HG03469 (cell line): ENCODE measurements around the gene ZNF281.
"Not testable (repeated sequence)": the region's sequence is repeated elsewhere in the genome, so short reads cannot be mapped to it uniquely, and the experiment has no call there.

Experiments
- ATAC-seq: cut with Tn5 transposase; IDR thresholded peaks from one replicate; pipeline ENCODE4 v1.9.1; 2021; ENCODE audit warnings: mild to moderate bottlenecking, moderate library complexity, moderate number of reproducible peaks; ENCODE audit not compliant: unreplicated experiment

The ZNF281 gene

DNA sequence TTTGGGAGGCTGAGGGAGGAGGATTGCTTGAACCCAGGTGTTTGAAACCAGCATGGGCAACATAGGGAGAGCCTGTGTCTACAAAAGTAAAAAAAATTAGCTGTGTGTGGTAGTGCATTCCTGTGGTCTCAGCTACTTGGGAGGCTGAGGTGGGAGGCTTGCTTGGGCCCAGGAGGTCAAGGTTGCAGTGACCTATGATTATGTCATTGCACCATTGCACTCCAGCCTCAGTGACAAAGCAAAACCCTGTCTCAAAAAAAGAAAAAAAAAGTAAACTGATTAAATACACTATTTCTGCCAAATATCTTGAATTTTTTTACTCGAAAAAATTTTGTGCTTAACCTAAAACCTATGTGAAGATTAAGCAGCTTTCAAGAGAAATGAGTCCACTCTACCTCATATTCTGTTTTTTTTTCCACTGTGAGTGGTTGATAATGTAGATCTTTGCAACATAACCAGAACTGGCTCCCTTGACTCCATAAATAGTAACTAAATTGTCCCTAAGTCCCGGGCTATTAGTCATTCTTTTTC lies 19.4 kb upstream of the ZNF281 start:
- ATAC-seq = no peak

DNA sequence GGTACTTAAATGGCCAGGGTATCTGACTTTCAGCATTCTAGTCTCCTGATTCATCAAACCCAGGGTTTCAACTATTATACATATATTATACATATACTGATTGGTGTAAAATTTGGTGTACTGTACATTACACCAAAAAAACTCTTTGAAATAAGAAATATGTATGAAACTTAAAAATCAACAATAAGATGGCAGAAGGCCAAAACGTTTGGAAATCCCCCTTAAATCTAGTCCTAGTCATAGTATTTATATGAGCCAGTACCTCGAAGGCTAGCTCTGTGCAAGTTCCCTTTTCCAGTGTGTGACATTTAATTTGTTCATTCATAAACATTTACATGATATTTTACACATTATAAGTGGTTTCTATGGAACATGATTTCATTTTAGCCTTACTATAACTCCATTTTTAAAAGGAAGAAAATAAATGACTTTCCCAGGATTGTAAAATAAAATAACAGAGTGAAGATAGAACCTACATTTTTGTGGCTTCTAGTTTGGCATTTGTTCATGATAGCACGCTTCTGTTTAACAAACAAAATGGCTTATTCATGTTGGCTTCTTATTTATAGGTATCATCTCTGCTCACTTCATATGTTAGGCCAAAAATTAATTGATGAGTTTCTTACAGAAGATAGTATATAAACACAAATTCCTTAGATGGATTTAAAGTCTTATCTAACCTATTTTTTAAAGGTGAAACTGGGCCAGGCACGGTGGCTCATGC lies 18.8 kb upstream of the ZNF281 start:
- no peak for ATAC-seq

GRCh38 chr1:200427744-200428143 lies 17.9 kb upstream of the ZNF281 start:
- ATAC-seq = no peak

DNA sequence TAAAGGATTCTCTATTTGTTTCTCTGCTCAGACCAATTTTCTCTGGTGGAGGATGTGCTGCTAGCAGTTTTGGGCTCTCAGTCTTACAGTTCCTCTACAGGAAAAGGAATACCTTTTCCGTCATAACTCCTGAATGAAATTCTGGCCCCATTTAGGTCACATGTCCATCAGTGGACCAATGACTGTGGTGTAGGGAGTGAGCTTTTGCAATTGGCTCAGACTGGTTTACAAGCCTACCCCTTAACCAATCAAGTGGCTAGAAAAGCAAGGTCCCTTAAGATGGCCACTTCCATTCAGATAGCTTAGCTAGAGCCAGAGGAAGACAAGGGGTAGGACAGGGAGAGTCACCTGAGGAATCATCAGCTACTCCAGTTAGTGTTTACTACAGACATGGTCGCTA lies 16.4 kb upstream of the ZNF281 start:
- no peak for ATAC-seq

DNA sequence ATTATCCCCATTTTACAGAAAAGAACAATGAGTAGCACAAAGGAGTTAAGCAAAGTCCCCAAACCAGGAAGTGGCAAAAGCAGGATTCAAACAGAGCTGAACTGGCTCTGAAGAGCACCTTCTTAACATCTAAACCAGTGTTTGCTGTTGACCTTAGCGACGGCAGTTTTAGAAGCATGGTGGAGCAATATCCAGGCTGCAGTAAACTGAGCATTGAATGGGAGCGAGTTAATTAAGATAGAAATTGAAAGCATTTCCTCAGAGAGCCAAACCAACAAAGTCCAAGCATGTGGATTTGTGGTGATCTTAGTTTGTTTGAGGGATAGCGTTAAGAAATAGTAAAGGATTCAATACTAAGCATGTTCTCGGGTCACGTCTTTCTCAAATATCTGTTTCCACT lies 13.4 kb upstream of the ZNF281 start:
- no peak for ATAC-seq

- no peak for ATAC-seq
These were observed 12.4 kb upstream of the ZNF281 start for GRCh38 chr1:200422211-200422610.

GRCh38 chr1:200415789-200416593 lies 6.2 kb upstream of the ZNF281 start:
- peak; percentile 73 for ATAC-seq

DNA sequence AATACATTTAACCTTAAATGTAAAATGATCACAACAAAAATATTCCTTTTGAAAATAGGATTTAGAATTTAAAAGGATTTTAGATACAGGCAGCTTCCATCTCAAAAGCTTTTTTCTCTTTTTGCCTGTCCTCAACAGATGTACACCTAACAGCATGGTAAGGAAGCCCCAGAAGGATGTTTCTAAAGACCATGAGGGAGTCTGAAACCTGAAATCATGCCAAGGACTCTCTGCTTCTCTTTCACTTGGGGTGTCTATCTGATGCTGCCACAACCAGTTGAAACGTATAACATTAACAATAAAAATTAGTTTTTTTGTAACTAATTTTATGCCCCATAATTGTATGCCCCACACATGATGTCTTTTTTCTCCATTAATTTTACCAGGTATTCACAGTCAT lies 5.4 kb upstream of the ZNF281 start:
- ATAC-seq = peak; percentile 28

DNA sequence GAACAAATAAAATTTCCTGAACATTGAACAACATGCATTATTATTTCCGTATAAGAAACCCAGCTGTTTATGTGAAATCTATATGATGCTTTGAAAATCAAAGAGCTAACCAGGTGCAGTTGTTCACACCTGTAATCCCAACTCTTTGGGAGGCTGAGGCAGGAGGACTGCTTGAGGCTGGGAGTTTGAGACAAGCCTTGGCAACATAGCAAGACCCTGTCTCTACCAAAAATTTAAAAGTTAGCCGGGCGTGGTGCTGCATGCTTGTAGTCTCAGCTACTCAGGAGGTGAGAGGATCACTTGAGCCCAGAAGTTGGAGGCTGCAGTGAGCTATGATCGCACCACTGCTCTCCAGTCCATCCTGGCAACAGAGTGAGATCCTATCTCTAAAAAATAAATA lies 4.8 kb upstream of the ZNF281 start:
- no peak for ATAC-seq

DNA sequence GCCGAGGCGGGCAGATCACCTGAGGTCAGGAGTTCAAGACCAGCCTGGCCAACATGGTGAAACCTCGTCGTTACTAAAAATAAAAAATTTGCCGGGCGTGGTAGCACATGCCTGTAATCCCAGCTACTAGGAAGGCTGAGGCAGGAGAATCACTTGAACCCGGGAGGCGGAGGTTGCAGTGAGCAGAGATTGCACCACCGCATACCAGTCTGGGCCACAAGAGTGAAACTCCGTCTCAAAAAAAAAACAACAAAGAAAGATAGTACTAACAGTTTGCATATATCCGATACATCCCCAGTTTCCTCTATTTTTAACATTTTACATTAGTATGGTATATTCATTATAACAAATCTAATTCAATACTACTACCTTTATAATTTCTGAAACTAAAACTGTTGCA lies 3.9 kb upstream of the ZNF281 start:
- not testable (repeated sequence) for ATAC-seq

DNA sequence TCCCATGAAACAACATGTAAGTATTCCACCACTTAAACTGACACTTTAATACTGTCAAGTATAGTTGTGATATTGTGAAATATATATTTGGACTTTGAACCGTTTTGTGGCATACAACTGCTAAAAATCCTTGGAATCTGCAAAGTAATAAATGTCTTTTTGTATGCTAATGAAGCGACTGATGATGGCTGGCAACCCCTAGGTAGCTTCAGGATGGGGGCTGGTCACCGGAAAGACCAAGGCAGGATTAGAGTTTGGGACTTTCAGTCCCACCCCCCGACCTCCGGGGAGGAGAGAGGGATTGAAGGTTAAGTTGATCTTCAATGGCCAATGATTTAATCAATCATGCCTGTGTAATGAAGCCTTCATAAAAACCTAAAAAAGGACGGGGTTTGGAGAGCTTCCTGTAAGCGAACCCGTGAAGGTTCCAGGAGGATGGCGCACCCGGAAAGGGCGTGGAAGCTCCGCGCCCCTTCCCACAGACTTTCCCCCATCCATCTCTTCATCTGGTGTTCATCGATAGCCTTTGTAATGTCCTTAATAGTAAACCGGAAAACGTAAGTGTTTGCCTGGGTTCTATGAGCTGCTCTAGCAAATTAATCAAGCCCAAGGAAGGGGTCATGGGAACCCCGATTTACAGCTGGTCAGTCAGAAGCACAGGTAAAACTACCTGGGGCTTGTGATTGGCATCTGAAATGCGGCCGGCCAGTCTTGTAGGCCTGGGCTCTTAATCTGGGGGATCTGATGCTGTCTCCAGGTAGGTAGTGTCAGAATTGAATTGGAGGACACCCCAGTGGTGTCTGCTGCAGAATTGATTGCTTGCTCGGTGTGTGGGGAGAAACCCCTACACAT lies 1.8 kb upstream of the ZNF281 start:
- no peak for ATAC-seq

GRCh38 chr1:200410566-200410878 lies 686 bp upstream of the ZNF281 start:
- ATAC-seq = peak; percentile 4

DNA sequence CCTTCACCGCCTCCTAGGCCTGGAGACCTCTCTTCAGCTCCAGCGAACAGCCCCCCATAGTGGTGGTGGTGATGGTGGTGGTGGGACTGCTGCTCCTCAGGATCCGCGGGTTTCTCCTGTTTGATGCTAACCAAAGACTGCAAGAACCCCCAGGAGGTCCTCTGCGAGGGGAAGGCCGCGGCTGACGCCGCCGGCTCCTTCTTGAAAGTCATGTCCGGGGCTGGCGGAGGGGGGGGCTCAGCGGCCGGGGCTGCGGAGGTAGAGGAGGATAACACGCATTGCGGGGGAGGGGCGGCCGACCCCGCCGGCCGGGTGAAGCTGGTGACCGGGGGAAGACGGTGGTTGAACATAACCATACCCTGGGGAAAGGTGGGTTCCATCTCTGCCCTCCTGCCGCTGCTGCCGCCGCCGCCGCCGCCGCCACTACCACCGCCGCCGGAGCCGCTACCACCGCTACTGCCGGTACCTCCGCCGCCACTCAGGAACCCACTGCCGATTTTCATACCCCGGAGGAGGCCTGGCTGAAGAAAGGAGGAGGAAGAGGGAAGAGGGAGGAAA lies 554 bp downstream of the ZNF281 start:
- ATAC-seq = no peak

DNA sequence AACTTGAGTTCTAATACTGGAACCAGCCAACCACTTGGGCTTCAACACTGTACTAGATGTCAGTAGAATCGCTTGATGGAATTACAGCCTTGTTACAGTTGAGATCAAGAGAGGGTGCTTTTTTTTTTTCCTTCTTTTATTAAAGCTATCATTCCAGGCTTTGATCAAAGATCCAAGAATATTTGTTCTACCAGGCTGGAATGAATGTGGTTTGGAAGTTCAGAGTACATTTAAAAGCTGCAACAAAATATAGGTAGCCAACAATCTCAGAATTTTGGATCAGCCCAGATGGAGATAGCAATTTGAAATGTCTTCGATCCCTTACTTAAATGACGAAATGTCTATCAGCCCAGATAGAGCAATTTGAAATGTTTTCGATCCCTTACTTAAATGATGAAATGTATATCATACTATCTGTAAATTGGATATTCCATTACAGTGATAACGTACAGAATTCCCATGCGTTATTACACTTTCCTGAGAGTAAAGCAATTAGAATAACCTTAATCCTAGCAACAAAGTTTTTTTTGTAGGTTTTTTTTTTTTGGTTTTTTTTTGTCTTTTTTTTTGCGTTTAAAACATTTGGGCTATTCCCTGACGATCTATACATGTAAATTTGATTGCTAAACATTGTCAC lies 3.6 kb downstream of the ZNF281 start:
- ATAC-seq = no peak

GRCh38 chr1:200405264-200405663 lies 4.6 kb downstream of the ZNF281 start:
- ATAC-seq = no peak

- no peak for ATAC-seq
These were observed 8.1 kb downstream of the ZNF281 start for GRCh38 chr1:200401708-200402107.

DNA sequence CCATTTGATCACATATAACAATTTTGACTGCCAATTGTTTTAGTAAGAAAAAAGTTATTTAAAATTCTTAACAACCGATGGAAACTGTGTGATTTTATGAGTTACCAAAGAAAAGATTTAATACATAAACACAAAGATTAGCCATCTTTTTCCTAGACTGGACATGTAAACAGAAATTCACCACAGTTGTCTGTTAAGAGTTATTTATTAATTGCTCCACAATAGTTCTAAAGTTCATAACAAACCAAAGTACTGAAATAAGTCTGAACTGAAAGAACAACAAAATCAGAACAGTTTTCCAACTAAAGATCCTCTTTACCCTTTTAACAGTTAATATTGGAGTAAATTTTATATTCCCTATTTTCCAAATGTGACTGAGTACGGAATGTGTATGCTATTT lies 8.6 kb downstream of the ZNF281 start:
- ATAC-seq = no peak

DNA sequence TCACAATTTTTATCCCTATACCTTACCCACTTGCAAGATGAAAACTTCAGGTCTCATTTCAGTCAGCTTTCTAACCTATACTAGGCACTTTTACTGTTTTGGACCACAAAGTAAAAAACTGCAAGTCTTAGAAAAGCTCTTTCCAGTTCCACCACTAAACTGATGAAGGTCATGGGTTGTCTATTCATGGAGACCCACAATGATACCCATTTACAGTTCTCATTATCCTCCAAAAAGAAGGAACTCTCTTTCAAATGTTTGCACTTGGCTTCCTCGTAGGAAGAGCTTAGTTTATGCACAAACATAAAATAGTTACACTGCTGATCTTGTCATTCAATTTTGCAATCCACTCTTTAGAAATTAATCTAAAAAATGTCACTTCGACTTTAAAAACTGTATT lies 9.3 kb downstream of the ZNF281 start:
- no peak for ATAC-seq

- no peak for ATAC-seq
These were observed 10.0 kb downstream of the ZNF281 start for GRCh38 chr1:200399860-200400259.

DNA sequence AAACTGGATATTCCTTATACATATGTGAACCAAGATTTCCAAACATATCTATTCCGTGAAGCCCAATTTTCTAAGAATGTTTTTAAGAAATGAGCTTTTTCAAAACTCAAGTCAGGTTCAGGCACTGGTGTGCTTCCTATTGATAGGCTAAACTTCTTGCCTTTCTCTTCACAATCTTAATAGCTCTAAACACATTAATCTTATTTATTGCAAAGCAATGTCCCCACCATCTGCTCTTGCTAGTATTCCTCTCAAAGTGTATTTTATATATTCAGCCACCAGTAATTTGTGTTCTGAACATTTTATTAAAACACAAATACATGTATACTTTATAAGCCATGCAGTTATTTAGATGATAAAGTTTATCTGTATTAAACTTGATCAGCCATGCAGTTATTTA lies 11.5 kb downstream of the ZNF281 start:
- ATAC-seq = no peak
